ENCODE measurements around the gene SLC16A3. TPM values are rescaled to one million over a fixed set of nuclear protein-coding genes. Genes with fewer than 3 reads are reported as not detected.

The SLC16A3 gene
- total RNA-seq, 1 donor from 2014 or later, result 21.0 TPM

DNA sequence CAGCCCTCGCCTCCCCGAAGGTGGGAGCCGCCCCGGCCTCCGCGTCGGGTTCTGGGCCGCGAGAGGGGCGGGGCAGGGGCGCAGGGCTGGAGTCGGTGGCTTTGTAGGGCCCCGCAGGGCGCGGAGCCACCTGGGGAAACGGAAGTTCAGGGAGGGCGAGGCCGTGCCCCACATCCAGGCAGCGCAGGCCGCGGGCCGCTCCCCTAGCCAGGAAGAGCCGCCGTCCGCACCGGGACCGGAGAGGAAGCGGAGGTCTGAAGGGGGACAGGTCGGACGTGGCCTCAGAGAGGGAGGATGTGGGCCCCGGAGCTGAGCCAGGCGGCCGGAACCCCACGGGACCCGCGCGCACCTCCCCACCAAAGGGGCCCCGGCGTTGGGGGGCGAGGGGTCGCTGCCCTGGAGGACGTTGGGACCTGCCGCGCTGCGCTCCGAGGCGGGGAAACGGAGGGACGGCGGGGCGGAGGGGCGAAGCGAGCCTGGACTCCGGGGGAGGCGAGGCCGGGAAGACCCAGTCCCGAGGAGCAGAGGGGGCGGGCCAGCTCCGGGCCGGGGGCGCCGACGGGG is 482 bp upstream of the SLC16A3 start:
- TF ChIP-seq, protein P1, sequence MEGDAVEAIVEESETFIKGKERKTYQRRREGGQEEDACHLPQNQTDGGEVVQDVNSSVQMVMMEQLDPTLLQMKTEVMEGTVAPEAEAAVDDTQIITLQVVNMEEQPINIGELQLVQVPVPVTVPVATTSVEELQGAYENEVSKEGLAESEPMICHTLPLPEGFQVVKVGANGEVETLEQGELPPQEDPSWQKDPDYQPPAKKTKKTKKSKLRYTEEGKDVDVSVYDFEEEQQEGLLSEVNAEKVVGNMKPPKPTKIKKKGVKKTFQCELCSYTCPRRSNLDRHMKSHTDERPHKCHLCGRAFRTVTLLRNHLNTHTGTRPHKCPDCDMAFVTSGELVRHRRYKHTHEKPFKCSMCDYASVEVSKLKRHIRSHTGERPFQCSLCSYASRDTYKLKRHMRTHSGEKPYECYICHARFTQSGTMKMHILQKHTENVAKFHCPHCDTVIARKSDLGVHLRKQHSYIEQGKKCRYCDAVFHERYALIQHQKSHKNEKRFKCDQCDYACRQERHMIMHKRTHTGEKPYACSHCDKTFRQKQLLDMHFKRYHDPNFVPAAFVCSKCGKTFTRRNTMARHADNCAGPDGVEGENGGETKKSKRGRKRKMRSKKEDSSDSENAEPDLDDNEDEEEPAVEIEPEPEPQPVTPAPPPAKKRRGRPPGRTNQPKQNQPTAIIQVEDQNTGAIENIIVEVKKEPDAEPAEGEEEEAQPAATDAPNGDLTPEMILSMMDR (IDR thresholded peaks at IDR 0.05), result no peak
- TF ChIP-seq EZH2 (IDR thresholded peaks at IDR 0.05) (peak; percentile 92), EZH2phosphoT487 (IDR thresholded peaks at IDR 0.05) (peak; percentile 78)
- Mint-ChIP-seq H3K4me1 (peaks cover 5% of the 10 kb centered on the region), H3K27me3 (ENCODE audit: insufficient read depth, low read depth) (peaks cover 25% of the 10 kb centered on the region), H3K4me3 (peak overlapping the region; percentile 68), H3K27ac (no peak overlapping the region), H3K9me3 (peaks cover 5% of the 10 kb centered on the region), H3K36me3 (no peaks in the 10 kb centered on the region)
- peak overlapping the region; percentile 87 for H2AFZ ChIP-seq (replicated peaks)
- no peaks in the 10 kb centered on the region for H3K9me3 ChIP-seq (ENCODE audit: low read depth)
- H3K27ac ChIP-seq, result no peak overlapping the region
- peak overlapping the region; percentile 75 for H3K4me2 ChIP-seq
- peaks cover 32% of the 10 kb centered on the region for H4K20me1 ChIP-seq (ENCODE audit: low read depth)
- no peaks in the 10 kb centered on the region for H3K36me3 ChIP-seq
- peak overlapping the region; percentile 60 for H3K4me3 ChIP-seq
- DNase-seq (ENCODE audit: low spot score), result peak; percentile 57
- peaks cover 21% of the 10 kb centered on the region for H3K4me1 ChIP-seq
- H3F3A ChIP-seq (ENCODE audit: low read depth), result peaks cover 39% of the 10 kb centered on the region
- H3K79me2 ChIP-seq (ENCODE audit: low read depth), result no peaks in the 10 kb centered on the region
- H3K27me3 ChIP-seq, result peaks cover 72% of the 10 kb centered on the region
- H3K9ac ChIP-seq, result no peak overlapping the region

DNA sequence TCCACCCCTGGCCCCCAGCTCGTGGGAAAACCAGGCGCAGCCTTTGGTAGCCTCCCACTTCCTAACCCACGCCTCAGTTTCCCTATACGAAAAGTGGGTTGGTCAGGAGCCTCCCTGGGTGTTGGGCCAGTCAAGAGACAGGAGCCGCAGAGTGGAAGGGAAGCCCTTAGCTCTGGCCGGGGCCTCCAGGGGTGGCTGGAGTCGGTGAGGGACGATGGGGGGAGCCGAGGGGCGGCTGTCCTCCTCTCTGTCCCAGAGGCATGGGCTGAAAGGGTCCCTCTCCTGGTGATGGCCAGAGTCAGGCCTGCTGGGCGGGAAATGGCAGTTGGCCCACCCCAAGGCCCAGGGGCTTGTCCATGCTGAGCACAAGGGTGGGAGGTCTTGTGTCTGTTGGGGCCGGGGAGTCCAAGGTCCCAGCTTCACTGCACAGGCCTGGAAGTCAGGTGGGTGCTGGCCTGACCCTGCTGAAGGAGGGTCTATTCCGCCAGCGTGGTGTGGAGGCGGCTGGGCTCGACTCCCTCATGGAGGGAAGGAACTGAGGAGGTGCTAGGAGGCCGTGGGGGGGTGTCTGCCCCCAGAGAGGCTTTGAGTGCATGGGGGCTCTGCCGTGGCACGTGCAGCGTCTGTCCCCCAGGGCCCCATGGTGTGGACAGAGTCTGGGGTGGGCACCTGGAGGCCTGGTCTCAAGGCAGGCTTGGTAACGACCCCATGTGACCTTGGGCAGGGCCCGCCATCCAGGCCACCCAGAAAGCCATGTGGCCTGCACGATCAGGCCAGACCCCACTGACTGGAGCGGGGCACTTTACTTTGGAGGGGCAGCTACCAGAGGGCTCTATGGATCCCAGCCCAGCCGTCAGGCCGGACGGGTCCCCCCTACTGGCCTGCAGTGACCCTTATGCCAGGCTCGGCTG is 1.1 kb downstream of the SLC16A3 start:
- Mint-ChIP-seq H3K27me3 (ENCODE audit: insufficient read depth, low read depth) (peaks cover 21% of the 10 kb centered on the region), H3K36me3 (no peaks in the 10 kb centered on the region), H3K9me3 (no peaks in the 10 kb centered on the region), H3K27ac (no peak overlapping the region), H3K4me3 (peak overlapping the region; percentile 87), H3K4me1 (peaks cover 5% of the 10 kb centered on the region)
- no peak overlapping the region for H3K27ac ChIP-seq
- no peaks in the 10 kb centered on the region for H3K79me2 ChIP-seq (ENCODE audit: low read depth)
- peaks cover 69% of the 10 kb centered on the region for H3K27me3 ChIP-seq
- H3K9ac ChIP-seq, result no peak overlapping the region
- H3K9me3 ChIP-seq (ENCODE audit: low read depth), result no peaks in the 10 kb centered on the region
- TF ChIP-seq EZH2 (IDR thresholded peaks at IDR 0.05) (no peak), EZH2phosphoT487 (IDR thresholded peaks at IDR 0.05) (no peak)
- TF ChIP-seq, protein P1 (IDR thresholded peaks at IDR 0.05), result no peak
- H3K36me3 ChIP-seq, result no peaks in the 10 kb centered on the region
- peaks cover 39% of the 10 kb centered on the region for H3F3A ChIP-seq (ENCODE audit: low read depth)
- DNase-seq (ENCODE audit: low spot score), result peak; percentile 48
- H4K20me1 ChIP-seq (ENCODE audit: low read depth), result peaks cover 45% of the 10 kb centered on the region
- no peak overlapping the region for H2AFZ ChIP-seq (replicated peaks)
- peaks cover 27% of the 10 kb centered on the region for H3K4me1 ChIP-seq
- H3K4me2 ChIP-seq, result peak overlapping the region; percentile 80
- H3K4me3 ChIP-seq, result peak overlapping the region; percentile 60

DNA sequence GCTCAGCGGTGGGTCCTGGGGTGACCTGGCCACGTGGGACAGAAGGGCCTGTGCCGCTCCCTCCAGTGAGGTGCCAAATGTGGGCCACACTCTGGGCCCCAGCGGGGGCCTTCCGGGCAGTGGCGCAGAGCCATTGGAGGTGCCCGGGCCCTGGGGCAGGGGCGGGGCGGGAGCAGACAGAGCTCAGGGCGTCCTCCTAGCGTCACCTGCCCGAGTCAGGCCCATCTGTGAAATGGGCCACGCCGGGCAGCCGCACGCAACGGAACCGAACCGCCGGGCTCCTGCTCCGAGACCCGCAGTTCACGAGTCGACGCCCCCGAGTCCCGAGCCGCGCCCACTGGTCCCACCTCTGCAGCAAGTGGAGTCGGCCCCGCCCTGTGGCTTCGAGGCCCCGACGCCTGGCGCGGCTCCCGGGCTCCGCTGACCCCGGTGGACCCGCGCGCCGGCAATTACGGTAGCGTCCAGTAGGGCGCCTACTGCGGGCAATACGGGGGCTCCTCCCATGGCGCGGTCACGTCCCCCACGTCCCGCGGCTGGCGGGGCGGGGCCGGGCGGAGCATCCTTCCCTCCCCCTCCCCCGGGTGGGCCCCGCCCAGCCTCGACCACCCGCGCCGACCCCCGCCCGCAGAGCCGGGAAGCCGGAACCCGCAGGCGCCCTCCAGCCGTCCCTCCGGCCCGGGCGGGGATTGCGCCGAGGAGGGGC is 1.9 kb downstream of the SLC16A3 start:
- H2AFZ ChIP-seq (replicated peaks), result no peak overlapping the region
- no peaks in the 10 kb centered on the region for H3K9me3 ChIP-seq (ENCODE audit: low read depth)
- peaks cover 53% of the 10 kb centered on the region for H4K20me1 ChIP-seq (ENCODE audit: low read depth)
- peaks cover 68% of the 10 kb centered on the region for H3K27me3 ChIP-seq
- Mint-ChIP-seq H3K36me3 (no peaks in the 10 kb centered on the region), H3K27ac (no peak overlapping the region), H3K4me3 (peak overlapping the region; percentile 87), H3K27me3 (ENCODE audit: insufficient read depth, low read depth) (peaks cover 20% of the 10 kb centered on the region), H3K9me3 (no peaks in the 10 kb centered on the region), H3K4me1 (peaks cover 5% of the 10 kb centered on the region)
- H3K36me3 ChIP-seq, result no peaks in the 10 kb centered on the region
- no peak overlapping the region for H3K9ac ChIP-seq
- peak; percentile 38 for TF ChIP-seq EZH2 (IDR thresholded peaks at IDR 0.05)
- TF ChIP-seq, protein P1 (IDR thresholded peaks at IDR 0.05), result peak; percentile 58
- no peak for TF ChIP-seq EZH2phosphoT487 (IDR thresholded peaks at IDR 0.05)
- H3F3A ChIP-seq (ENCODE audit: low read depth), result peaks cover 39% of the 10 kb centered on the region
- peak overlapping the region; percentile 56 for H3K4me3 ChIP-seq
- peak overlapping the region; percentile 90 for H3K4me2 ChIP-seq
- H3K79me2 ChIP-seq (ENCODE audit: low read depth), result no peaks in the 10 kb centered on the region
- DNase-seq (ENCODE audit: low spot score), result peak; percentile 88
- peaks cover 27% of the 10 kb centered on the region for H3K4me1 ChIP-seq
- H3K27ac ChIP-seq, result no peak overlapping the region

Data from neural progenitor cell (in vitro differentiated cells).